GM19324 (cell line): ENCODE measurements around the gene LRTM2.
A peak's percentile ranks its signal among the peaks of the same experiment; 100 is the strongest.

ENCODE experiments used
- ATAC-seq: cut with Tn5 transposase; IDR thresholded peaks from one replicate; pipeline ENCODE4 v1.9.1; 2021; ENCODE audit warnings: mild to moderate bottlenecking, moderate library complexity; ENCODE audit not compliant: unreplicated experiment, low FRiP score

LRTM2 gene

DNA sequence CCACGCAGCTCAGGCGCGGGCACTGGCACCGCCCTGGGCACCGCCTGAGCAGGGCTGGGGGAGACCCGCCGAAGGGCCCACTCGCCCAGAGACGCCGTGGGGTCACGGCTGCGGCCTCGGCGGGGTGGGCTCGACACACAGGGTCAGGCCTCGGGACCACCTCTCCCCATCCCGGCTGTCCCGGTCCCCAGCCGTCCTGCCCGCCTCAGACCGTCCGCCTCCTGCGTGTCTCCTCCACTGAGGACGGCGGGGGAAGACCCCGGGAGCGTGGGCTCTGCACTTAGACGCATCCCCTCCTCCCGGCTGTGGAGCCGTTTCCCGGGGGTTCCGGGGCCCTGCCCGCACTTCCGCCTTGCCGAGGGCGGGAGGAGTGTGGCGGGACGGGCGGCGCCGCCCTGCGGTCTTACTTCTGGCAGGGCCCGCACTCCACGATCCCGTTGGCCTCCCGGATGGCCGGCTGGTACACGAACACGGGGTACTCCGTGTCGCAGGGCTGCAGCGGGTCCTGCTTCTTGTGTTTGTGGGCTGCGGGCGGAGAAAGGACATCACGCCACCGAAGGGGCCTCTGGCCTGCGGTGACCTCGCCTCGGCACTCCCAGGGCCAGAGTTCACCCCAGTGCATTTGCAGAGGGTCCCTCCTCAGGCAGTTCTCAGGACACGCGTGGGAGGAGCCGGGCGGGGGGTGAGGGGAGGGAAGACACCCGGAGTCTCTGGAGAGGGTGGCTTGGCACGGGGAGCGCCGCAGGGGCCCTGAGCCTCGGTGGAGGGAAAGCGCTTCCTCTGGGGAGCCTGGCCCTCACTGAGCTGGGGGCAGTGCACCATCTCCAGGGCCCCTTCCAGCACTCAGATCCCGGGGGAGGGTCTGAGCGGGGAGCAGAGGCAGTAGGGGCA lies 23.1 kb upstream of the LRTM2 start:
- peak; percentile 8 for ATAC-seq

DNA sequence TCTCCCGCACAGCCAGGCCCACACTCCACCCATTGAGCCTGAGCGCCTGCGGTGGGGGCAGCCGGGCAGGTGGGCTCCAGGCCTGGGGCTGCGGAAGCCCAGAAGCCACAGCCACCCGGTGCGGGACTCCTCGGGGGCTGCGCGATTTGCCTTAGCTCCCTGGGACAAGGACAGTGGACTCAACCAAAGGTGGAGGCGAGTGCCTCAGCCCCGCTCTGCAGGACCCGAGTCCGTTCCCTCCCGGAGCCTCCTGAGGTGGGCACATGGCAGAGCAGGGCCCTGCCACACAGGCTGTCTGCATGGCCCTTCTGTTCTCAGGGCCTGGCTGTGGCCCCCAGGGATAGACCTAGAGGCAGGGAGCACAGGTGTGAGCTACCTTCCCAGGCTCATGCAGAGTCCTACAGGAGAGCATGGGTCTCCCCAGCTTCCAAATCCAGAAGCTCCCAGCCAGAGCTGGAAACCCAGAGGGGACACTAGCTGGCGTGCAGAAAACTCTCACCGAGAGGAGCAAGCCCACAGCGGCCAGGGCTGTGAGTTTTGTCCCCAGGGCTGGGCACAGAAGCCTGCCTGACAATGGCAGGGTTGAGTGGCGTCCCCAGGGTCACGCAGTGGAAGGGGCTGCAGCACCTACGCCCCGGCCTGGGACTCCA lies 22.2 kb upstream of the LRTM2 start:
- no peak for ATAC-seq

GRCh38 chr12:1798641-1799020 lies 21.7 kb upstream of the LRTM2 start:
- no peak for ATAC-seq

DNA sequence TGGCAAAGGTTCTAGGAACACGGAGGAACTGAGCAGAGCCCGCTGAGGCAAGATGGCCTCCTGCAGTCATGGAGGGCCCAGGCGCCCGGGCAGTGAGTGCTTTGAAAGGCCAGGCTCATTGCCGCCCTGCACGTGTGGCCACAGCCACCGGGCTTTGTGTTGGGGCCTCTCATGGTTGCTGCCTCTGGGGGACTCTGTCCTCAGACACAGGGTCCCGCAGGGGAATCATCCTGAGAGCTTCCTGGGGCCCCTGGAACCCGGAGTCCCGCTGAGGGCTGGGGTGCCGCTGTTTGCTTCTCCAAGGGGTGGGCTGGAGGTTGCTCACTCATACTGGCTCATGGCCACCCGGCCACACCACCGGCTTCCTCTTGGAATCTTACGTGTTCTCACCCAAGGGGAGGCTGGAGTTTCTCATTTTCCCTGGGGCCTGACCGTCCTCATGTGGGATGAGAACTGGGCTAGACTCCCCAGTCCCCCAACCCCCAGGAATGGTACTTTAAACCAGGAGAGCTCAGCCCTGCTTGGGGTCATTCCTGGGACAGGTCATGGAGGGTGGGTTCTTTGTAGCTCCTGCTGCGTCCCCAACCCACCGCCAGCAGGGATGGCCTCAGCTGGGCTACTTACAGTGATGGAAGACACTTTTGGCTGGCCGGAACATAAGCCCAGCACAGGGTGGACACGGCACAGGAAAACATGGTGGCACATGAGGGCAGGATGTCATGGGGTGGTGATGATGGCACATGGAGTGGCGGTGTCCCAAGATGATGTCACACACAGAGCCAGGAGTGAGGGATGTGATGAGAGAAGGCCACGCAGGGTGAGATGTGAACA lies 21.1 kb upstream of the LRTM2 start:
- no peak for ATAC-seq

DNA sequence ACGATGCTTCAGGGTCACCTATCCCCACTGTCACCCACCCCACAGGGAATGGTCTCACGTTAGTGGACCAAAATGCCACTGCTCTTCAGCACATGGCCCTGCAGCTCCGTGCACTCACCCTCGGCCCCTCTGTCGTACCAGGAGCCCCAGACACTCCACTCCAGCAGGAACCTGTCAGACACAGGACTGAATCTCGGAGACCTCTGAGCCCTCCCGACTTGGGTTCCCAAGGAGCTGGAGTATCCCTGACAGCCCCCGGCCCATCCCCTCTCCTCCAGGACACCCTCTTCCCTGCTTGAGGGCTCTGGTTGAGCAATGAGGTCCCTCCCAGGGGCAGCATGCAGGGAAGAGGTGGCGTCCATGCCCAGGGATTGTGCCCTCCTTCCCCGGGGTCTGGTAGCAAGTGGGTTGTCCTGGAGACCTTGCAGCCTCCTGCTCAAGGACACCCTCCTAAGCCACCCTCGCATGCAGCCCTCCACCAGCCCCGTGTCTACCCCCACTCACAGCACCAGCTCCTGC lies 20.4 kb upstream of the LRTM2 start:
- ATAC-seq, result no peak

DNA sequence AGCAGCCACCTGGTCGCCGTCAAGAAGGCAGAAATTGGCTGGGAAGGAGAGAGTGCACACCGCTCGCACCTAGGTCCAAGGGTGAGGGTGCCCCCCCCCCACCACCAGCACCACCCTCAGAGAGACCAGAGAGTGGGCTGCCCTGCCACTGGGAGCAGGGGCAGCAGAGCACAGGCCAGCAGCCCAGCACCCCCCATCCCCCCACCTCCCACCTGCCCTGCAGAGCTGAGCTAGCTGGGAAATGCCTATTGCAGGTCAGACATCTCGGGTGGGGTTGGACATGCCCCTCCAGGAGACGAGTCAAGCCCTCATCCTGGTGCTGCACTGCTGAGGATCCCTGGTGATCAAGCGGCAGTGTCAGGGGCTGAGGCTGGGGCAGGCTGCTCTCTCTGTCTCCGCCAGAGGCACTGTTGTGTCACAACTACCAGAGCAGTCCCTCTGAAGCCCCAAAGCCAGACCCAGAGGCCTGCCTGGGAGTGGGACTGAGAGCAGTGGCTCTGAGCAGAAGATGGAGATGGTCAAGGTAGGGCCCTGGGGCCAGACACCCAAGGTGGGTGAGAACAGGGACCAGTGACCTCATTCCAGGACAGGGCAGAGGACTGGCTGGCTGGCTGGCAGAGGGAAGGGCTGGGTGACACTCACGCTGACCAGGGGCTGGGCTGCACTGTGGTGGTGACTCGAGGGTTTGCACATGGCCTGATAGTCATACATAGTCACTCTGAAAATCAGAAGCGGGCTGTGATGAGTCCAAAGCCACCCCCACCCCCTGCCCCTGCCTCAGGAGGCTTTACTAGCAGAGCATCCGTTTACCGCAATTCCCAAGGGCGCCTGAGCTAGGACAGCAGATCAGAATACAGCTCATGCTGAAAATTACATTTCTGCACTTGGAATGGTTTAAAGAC lies 19.7 kb upstream of the LRTM2 start:
- no peak for ATAC-seq

GRCh38 chr12:1801303-1801975 lies 18.9 kb upstream of the LRTM2 start:
- no peak for ATAC-seq

- ATAC-seq, result no peak
Measured at GRCh38 chr12:1803736-1804135, 16.6 kb upstream of the LRTM2 start.

DNA sequence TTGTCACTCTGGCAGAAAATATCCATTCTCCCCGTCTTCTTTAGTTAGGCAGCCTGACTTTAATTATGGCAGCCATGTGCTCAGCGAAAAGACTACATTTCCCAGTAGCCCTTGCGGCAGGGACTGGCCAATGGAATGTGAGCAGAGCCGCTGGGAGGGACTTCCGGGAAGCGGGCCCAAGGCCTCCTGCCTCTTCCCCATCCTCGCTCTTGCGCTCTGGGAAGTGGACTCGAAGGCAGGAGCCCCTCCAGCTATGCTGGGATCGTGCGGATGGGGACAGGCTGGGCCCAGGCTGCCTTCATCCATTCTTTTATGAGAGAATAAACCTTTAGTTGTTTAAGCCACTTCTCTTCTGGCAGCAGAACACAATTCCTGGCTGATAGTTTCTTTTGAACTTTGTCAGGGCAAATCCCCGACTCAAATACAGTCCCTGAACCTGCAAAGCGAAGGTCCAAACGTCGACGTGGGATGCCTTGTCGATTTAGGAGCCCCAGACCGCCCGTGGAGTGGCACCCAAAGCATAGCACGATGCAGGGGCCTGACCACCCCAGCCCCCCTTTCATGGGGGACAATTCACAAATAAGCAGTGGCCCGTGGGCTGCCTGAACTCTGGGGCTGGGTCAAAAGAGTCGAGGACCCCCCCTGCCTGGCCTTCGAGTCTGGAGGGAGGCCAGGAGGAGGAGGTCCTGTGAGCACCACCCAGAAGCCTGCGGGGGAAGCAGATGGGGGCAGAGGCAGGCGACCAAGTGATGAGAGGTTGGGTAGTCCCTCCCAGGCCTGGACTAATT lies 15.6 kb upstream of the LRTM2 start:
- ATAC-seq, result peak; percentile 66

DNA sequence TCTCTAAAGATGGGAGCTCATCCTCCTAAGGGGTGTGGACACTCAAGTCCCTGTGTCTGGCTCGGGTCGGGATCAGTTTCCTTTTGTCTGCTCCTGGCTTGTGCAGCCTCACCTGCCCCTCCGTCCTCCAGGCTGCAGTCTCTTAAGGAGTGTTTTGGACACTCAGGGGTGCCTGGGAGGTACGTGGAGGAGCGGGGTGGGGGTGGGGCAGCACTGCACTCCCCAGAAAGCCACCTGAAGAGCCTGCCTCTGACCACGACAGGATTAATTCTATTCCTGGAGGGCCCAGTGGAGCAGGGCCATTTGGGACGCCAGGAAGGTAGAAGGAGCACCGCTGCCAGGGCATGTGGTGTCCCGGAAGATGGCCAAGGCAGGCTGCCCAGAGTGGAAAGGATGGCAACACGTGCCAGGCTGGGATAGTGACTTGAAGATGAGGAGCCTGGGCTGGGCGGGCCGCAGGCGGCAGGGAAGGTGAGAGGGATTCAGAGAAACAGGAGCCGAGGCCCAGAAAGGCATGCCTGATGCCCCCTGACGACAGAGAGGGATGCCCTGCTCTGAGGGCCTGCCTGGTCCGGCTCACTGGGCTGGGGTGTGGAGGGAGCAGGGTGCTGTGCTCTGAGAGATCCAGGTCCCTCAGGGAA lies 14.8 kb upstream of the LRTM2 start:
- ATAC-seq, result no peak

- no peak for ATAC-seq
Measured at GRCh38 chr12:1806301-1807086, 13.9 kb upstream of the LRTM2 start.

- ATAC-seq, result no peak
Measured at GRCh38 chr12:1807087-1807860, 13.1 kb upstream of the LRTM2 start.

- ATAC-seq, result no peak
Measured at GRCh38 chr12:1808036-1808797, 12.1 kb upstream of the LRTM2 start.

DNA sequence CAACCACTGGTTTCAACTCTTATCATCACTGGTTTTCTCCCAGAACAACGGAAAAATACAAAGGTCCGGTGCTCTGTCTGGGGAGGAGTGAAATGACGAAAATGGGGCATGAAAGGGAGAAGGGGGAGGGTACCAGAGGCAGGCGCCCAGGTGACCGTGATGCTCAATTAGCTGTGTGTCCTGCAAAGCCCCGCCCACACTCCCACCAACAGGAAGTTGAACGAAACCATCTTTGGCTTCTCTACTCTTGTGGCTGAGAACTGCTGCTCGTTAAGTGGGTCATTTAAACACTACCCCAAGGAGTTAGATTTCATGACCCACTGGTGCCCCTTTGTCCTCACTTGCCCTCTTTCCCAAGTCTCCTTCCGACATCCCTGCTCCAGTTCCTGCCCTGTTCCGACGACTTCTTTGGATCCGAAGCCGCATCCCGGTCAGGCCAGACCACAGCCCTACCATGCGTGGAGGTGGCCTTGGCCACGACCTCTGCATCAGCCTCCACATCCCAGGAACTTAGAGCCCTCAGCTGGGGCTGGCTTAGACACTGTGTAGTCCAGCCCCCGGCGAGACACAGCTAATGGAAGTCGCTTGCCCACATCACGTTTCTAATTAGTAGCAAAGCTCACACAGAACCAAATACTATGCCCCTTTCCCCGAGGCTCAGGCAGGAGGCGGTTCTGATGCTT lies 11.4 kb upstream of the LRTM2 start:
- ATAC-seq, result no peak

DNA sequence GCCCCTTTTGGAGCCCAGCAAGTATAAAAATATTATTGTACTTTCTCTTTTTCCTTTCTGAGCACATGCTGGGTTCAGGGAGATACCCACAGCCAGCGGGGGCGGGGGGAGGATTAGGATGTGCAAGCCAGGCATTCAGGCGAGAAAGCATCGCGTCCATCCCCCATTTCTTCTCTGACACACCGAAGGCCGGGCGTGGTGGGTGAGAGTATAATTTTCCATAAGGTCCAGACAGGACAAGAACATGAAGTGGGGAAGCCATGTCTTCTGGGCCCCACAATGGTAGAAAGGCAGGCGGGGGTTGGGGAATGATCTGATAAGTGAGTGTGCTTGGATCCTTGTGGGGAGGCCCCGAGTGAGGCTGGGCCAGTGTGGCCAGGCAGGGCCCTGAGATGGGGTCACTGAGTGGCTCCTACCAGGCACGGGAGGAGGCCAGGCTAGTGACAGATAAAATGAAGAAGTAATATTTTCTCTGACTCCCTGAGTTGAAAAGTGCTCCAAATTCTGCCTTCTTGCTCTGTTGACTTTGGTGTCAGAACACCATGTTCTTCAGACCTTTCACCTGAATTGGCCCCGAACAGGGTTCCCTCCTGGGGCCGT lies 10.7 kb upstream of the LRTM2 start:
- ATAC-seq, result no peak
